PC-3 (cell line): Measurements from ENCODE around the gene KRT33B. TPM values are rescaled to one million over a fixed set of nuclear protein-coding genes. Genes with fewer than 3 reads are reported as not detected.

Experiments
- ATAC-seq: fragments of 200-7000 bp; cut with Tn5 transposase; 2 replicates; pipeline ENCODE4 v1.9.1; 2020; ENCODE audit warnings: mild to moderate bottlenecking, moderate library complexity
- BruUV-seq: library from RNA; stranded (reverse); fragments of 400-500 nt; replicated peaks from 2 replicates; lab custom pipeline; 2021; lab: Mats Ljungman, UMichigan
- CTCF ChIA-PET: fragments of 300-600 bp; sonication (Branson Sonifier 250); formaldehyde crosslinking; loops from one replicate; lab custom pipeline; 2022; ENCODE audit warnings: antibody characterized with exemption; lab: Charles Lee
- POLR2A ChIA-PET: fragments of 300-600 bp; sonication (Branson Sonifier 250); formaldehyde crosslinking; loops from one replicate; lab custom pipeline; 2022; ENCODE audit warnings: antibody characterized with exemption; ENCODE audit not compliant: unreplicated experiment; lab: Charles Lee
- DNase-seq: peaks from one replicate; pipeline ENCODE4 v3.0.0-alpha.2; 2015
- H2AFZ ChIP-seq: fragments of 300-600 bp; sonication (generic); 2 replicates; pipeline ENCODE4 v1.6.0; 2016; ENCODE audit warnings: antibody characterized with exemption, low read length
- H3F3A ChIP-seq: fragments of 300-600 bp; sonication (generic); one replicate; pipeline ENCODE4 v1.6.0; 2017; ENCODE audit warnings: antibody characterized with exemption, low read length, control low read depth, mild to moderate bottlenecking; ENCODE audit not compliant: unreplicated experiment
- H3K27ac ChIP-seq: fragments of 300-600 bp; sonication (generic); 2 replicates; pipeline ENCODE4 v1.5.1; 2016; ENCODE audit warnings: mild to moderate bottlenecking, low read length
- H3K27me3 ChIP-seq: fragments of 300-600 bp; sonication (generic); 2 replicates; pipeline ENCODE4 v1.6.1; 2016; ENCODE audit warnings: low read length, mixed read lengths
- H3K36me3 ChIP-seq: fragments of 300-600 bp; sonication (generic); 2 replicates; pipeline ENCODE4 v1.6.1; 2016; ENCODE audit warnings: low read depth, mixed run types, low read length, mixed read lengths
- H3K4me1 ChIP-seq: fragments of 300-600 bp; sonication (generic); 2 replicates; pipeline ENCODE4 v1.5.1; 2016; ENCODE audit warnings: low read length; ENCODE audit not compliant: insufficient read depth
- H3K4me2 ChIP-seq: fragments of 300-600 bp; sonication (generic); 2 replicates; pipeline ENCODE4 v1.6.0; 2016; ENCODE audit warnings: low read length
- H3K4me3 ChIP-seq: fragments of 300-600 bp; sonication (generic); 2 replicates; pipeline ENCODE4 v1.5.1; 2016; ENCODE audit warnings: mild to moderate bottlenecking, low read length, mixed read lengths
- H3K79me2 ChIP-seq: fragments of 300-600 bp; sonication (generic); 2 replicates; pipeline ENCODE4 v1.6.1; 2017; ENCODE audit warnings: low read length, mixed read lengths
- H3K9ac ChIP-seq: fragments of 300-600 bp; sonication (generic); 2 replicates; pipeline ENCODE4 v1.6.0; 2016; ENCODE audit warnings: mild to moderate bottlenecking, low read length
- H3K9me2 ChIP-seq: fragments of 300-600 bp; sonication (generic); replicated peaks from 2 replicates; pipeline ENCODE4 v1.6.1; 2016; ENCODE audit warnings: mixed run types, low read length, mixed read lengths
- H3K9me3 ChIP-seq: fragments of 300-600 bp; sonication (generic); 2 replicates; pipeline ENCODE4 v1.6.1; 2016; ENCODE audit warnings: low read length, mixed read lengths
- H4K20me1 ChIP-seq: fragments of 300-600 bp; sonication (generic); 2 replicates; pipeline ENCODE4 v1.6.1; 2016; ENCODE audit warnings: low read length, mixed read lengths
- CTCF ChIP-seq: fragments of 300-600 bp; sonication (generic); conservative IDR thresholded peaks from 2 replicates; pipeline ENCODE4 v1.5.1; 2017; ENCODE audit warnings: antibody characterized with exemption, low read depth, mild to moderate bottlenecking, low read length
- EZH2 ChIP-seq: fragments of 300-600 bp; sonication (generic); IDR thresholded peaks from one replicate; pipeline ENCODE4 v1.6.1; 2017; ENCODE audit warnings: antibody characterized with exemption, mild to moderate bottlenecking, low read length; ENCODE audit not compliant: unreplicated experiment
- EZH2phosphoT487 ChIP-seq: fragments of 300-600 bp; sonication (generic); IDR thresholded peaks from 2 replicates; pipeline ENCODE4 v1.6.1; 2018; ENCODE audit warnings: mild to moderate bottlenecking, antibody characterized with exemption, low read length, borderline replicate concordance
- intact Hi-C: fragments of 100-400 bp; cut with micrococcal nuclease; formaldehyde crosslinking; loops from 2 replicates; pipeline ENCODE4 v1.9.0; 2023
- total RNA-seq: library from RNA; depleted of rRNA; stranded (reverse); fragments of >200 nt; gene quantifications from 2 replicates; pipeline ENCODE4 v1.2.3, GENCODE V29; 2014

The KRT33B gene
- total RNA-seq, 1 experiment from 2014 or later, result not detected

GRCh38 chr17:41325126-41325525 lies 44.5 kb downstream of the KRT33B start:
- H3K79me2 ChIP-seq, result no peaks in the 10 kb centered on the region
- TF ChIP-seq EZH2 (no peak), EZH2phosphoT487 (no peak), CTCF (no peak)
- ATAC-seq, result no peak
- ChIA-PET POLR2A (no interaction called here), CTCF (no interaction called here)
- H3K4me1 ChIP-seq, result no peaks in the 10 kb centered on the region
- H3K4me2 ChIP-seq, result no peak overlapping the region
- no peak overlapping the region for H3K4me3 ChIP-seq
- H3K9ac ChIP-seq, result no peak overlapping the region
- no peaks in the 10 kb centered on the region; the same call in 1 of the 2 replicates for H3K36me3 ChIP-seq
- H3K27ac ChIP-seq, result no peak overlapping the region
- H3K9me3 ChIP-seq, result no peaks in the 10 kb centered on the region
- no TSS peak for BruUV-seq
- no peaks in the 10 kb centered on the region for H3K27me3 ChIP-seq
- H3F3A ChIP-seq, result no peaks in the 10 kb centered on the region
- no peaks in the 10 kb centered on the region for H3K9me2 ChIP-seq
- DNase-seq, result no peak
- no peak overlapping the region for H2AFZ ChIP-seq
- no peaks in the 10 kb centered on the region for H4K20me1 ChIP-seq
- intact Hi-C loops, result loop anchor here (10.0 kb wide), 3 partner anchors 170 to 520 kb away; no protein-coding TSS in a partner anchor

GRCh38 chr17:41324180-41325075 lies 45.2 kb downstream of the KRT33B start:
- TF ChIP-seq EZH2 (no peak), CTCF (peak; percentile 66)
- Histone ChIP-seq H3K9ac (no peak overlapping the region), H3K4me2 (no peak overlapping the region), H3K9me2 (no peaks in the 10 kb centered on the region), H3F3A (no peaks in the 10 kb centered on the region), H3K27me3 (no peaks in the 10 kb centered on the region), H3K36me3 (no peaks in the 10 kb centered on the region; the same call in 1 of the 2 replicates), H3K4me1 (no peaks in the 10 kb centered on the region), H4K20me1 (no peaks in the 10 kb centered on the region), H3K27ac (no peak overlapping the region), H3K4me3 (no peak overlapping the region), H3K79me2 (no peaks in the 10 kb centered on the region), H3K9me3 (0 out of 2 replicates have a peak, but pooled peaks cover 4% of the 10 kb centered on the region), H2AFZ (no peak overlapping the region)
- intact Hi-C loops, result loop anchor here (5.0 to 10.0 kb wide), 4 partner anchors 170 to 520 kb away; no protein-coding TSS in a partner anchor
- DNase-seq (peak; percentile 56), ATAC-seq (peak; percentile 64)
- no TSS peak for BruUV-seq
- CTCF ChIA-PET, result no interaction called here
- POLR2A ChIA-PET, result interaction anchor here (0.5 kb wide), 1 partner anchor 1027 kb away, joined by 3 read pairs; no protein-coding TSS in a partner anchor
